Measurements from ENCODE around the gene XPC. TPM values are rescaled to one million over a fixed set of nuclear protein-coding genes. Genes with fewer than 3 reads are reported as not detected.
A peak's percentile ranks its signal among the peaks of the same experiment; 100 is the strongest.

Gene XPC
- total and polyA plus RNA-seq, 2 donors: 19.1 to 32.8 TPM

GRCh38 chr3:14221902-14222301, 43.5 kb upstream of the XPC start:
- Histone ChIP-seq H3K27me3 (ENCODE audit: control insufficient read depth in 2 of 2, insufficient read depth in 1 of 2, low read length in 1 of 2) (no peaks in the 10 kb centered on the region), H3K4me1 (ENCODE audit: control insufficient read depth in 2 of 2, insufficient read depth in 2 of 2, low read length in 2 of 2) (peaks cover 0 to under 1% of the 10 kb centered on the region in 2 donors), H3K9me3 (ENCODE audit: control insufficient read depth in 2 of 2, insufficient read depth in 1 of 2, low read length in 1 of 2) (no peaks in the 10 kb centered on the region), H3K36me3 (ENCODE audit: control insufficient read depth in 2 of 2, insufficient read depth in 2 of 2, low read length in 1 of 2) (no peaks in the 10 kb centered on the region), H3K4me3 (ENCODE audit: low read length in 2 of 2) (no peak overlapping the region), H3K27ac (ENCODE audit: low read depth in 1 of 2, low read length in 1 of 2) (no peak overlapping the region)
- WGBS: 100% methylated on average over 1 of the region's 1 CpG
- no peak for DNase-seq (ENCODE audit: low read depth in 6 of 9, low spot score in 9 of 9)

GRCh38 chr3:14220933-14221332, 42.5 kb upstream of the XPC start:
- no peak for DNase-seq (ENCODE audit: low read depth in 6 of 9, low spot score in 9 of 9)
- H3K4me1 ChIP-seq (ENCODE audit: control insufficient read depth in 2 of 2, insufficient read depth in 2 of 2, low read length in 2 of 2): peaks cover 0 to 3% of the 10 kb centered on the region in 2 donors
- no peaks in the 10 kb centered on the region for H3K36me3 ChIP-seq (ENCODE audit: control insufficient read depth in 2 of 2, insufficient read depth in 2 of 2, low read length in 1 of 2)
- no peak overlapping the region for H3K27ac ChIP-seq (ENCODE audit: low read depth in 1 of 2, low read length in 1 of 2)
- H3K9me3 ChIP-seq (ENCODE audit: control insufficient read depth in 2 of 2, insufficient read depth in 1 of 2, low read length in 1 of 2): peaks cover 0 to 4% of the 10 kb centered on the region in 2 donors
- no peak overlapping the region for H3K4me3 ChIP-seq (ENCODE audit: low read length in 2 of 2)
- WGBS: 99% methylated on average over 1 of the region's 1 CpG
- H3K27me3 ChIP-seq (ENCODE audit: control insufficient read depth in 2 of 2, insufficient read depth in 1 of 2, low read length in 1 of 2): no peaks in the 10 kb centered on the region

GRCh38 chr3:14218355-14218754, 40.0 kb upstream of the XPC start:
- H3K27ac ChIP-seq (ENCODE audit: low read depth in 1 of 2, low read length in 1 of 2): no peak overlapping the region

GRCh38 chr3:14216257-14217048, 38.1 kb upstream of the XPC start:
- H3K27ac ChIP-seq (ENCODE audit: low read depth in 1 of 2, low read length in 1 of 2): peak overlapping the region; percentile 30 to 60
- peaks cover 0 to 4% of the 10 kb centered on the region in 2 donors for H3K9me3 ChIP-seq (ENCODE audit: control insufficient read depth in 2 of 2, insufficient read depth in 1 of 2, low read length in 1 of 2)
- no peaks in the 10 kb centered on the region for H3K27me3 ChIP-seq (ENCODE audit: control insufficient read depth in 2 of 2, insufficient read depth in 1 of 2, low read length in 1 of 2)
- H3K4me3 ChIP-seq (ENCODE audit: low read length in 2 of 2): peak overlapping the region; percentile 50 to 66
- peaks cover 0 to 3% of the 10 kb centered on the region in 2 donors for H3K4me1 ChIP-seq (ENCODE audit: control insufficient read depth in 2 of 2, insufficient read depth in 2 of 2, low read length in 2 of 2)
- peak in 8 of 9 donors; percentile 19 to 76 (median 56) for DNase-seq (ENCODE audit: low read depth in 6 of 9, low spot score in 9 of 9)
- no peaks in the 10 kb centered on the region for H3K36me3 ChIP-seq (ENCODE audit: control insufficient read depth in 2 of 2, insufficient read depth in 2 of 2, low read length in 1 of 2)
- WGBS: 41% methylated on average over 22 of the region's 22 CpGs

More at GRCh38 chr3:14218355-14218754, 40.0 kb upstream of the XPC start:
- Histone ChIP-seq H3K9me3 (ENCODE audit: control insufficient read depth in 2 of 2, insufficient read depth in 1 of 2, low read length in 1 of 2) (peaks cover 0 to 4% of the 10 kb centered on the region in 2 donors), H3K4me1 (ENCODE audit: control insufficient read depth in 2 of 2, insufficient read depth in 2 of 2, low read length in 2 of 2) (peaks cover 0 to 3% of the 10 kb centered on the region in 2 donors), H3K4me3 (ENCODE audit: low read length in 2 of 2) (no peak overlapping the region), H3K36me3 (ENCODE audit: control insufficient read depth in 2 of 2, insufficient read depth in 2 of 2, low read length in 1 of 2) (no peaks in the 10 kb centered on the region), H3K27me3 (ENCODE audit: control insufficient read depth in 2 of 2, insufficient read depth in 1 of 2, low read length in 1 of 2) (no peaks in the 10 kb centered on the region)
- no peak for DNase-seq (ENCODE audit: low read depth in 6 of 9, low spot score in 9 of 9)

GRCh38 chr3:14214764-14215163, 36.4 kb upstream of the XPC start:
- Histone ChIP-seq H3K4me1 (ENCODE audit: control insufficient read depth in 2 of 2, insufficient read depth in 2 of 2, low read length in 2 of 2) (peaks cover 0 to 3% of the 10 kb centered on the region in 2 donors), H3K9me3 (ENCODE audit: control insufficient read depth in 2 of 2, insufficient read depth in 1 of 2, low read length in 1 of 2) (peaks cover 0 to 4% of the 10 kb centered on the region in 2 donors), H3K27me3 (ENCODE audit: control insufficient read depth in 2 of 2, insufficient read depth in 1 of 2, low read length in 1 of 2) (no peaks in the 10 kb centered on the region), H3K4me3 (ENCODE audit: low read length in 2 of 2) (no peak overlapping the region), H3K27ac (ENCODE audit: low read depth in 1 of 2, low read length in 1 of 2) (no peak overlapping the region), H3K36me3 (ENCODE audit: control insufficient read depth in 2 of 2, insufficient read depth in 2 of 2, low read length in 1 of 2) (no peaks in the 10 kb centered on the region)
- no peak for DNase-seq (ENCODE audit: low read depth in 6 of 9, low spot score in 9 of 9)
- 97% methylated on average over 4 of the region's 4 CpGs for WGBS

- Histone ChIP-seq H3K4me1 (ENCODE audit: control insufficient read depth in 2 of 2, insufficient read depth in 2 of 2, low read length in 2 of 2) (peaks cover 0 to 3% of the 10 kb centered on the region in 2 donors), H3K9me3 (ENCODE audit: control insufficient read depth in 2 of 2, insufficient read depth in 1 of 2, low read length in 1 of 2) (peaks cover 0 to 4% of the 10 kb centered on the region in 2 donors), H3K27ac (ENCODE audit: low read depth in 1 of 2, low read length in 1 of 2) (no peak overlapping the region), H3K27me3 (ENCODE audit: control insufficient read depth in 2 of 2, insufficient read depth in 1 of 2, low read length in 1 of 2) (no peaks in the 10 kb centered on the region), H3K4me3 (ENCODE audit: low read length in 2 of 2) (no peak overlapping the region), H3K36me3 (ENCODE audit: control insufficient read depth in 2 of 2, insufficient read depth in 2 of 2, low read length in 1 of 2) (no peaks in the 10 kb centered on the region)
- no peak for DNase-seq (ENCODE audit: low read depth in 6 of 9, low spot score in 9 of 9)
- 95% methylated on average over 7 of the region's 7 CpGs for WGBS
Observed at GRCh38 chr3:14213066-14213774, 34.8 kb upstream of the XPC start.

GRCh38 chr3:14212032-14212431, 33.6 kb upstream of the XPC start:
- Histone ChIP-seq H3K27ac (ENCODE audit: low read depth in 1 of 2, low read length in 1 of 2) (no peak overlapping the region), H3K4me3 (ENCODE audit: low read length in 2 of 2) (no peak overlapping the region), H3K27me3 (ENCODE audit: control insufficient read depth in 2 of 2, insufficient read depth in 1 of 2, low read length in 1 of 2) (no peaks in the 10 kb centered on the region), H3K4me1 (ENCODE audit: control insufficient read depth in 2 of 2, insufficient read depth in 2 of 2, low read length in 2 of 2) (peaks cover 0 to 3% of the 10 kb centered on the region in 2 donors), H3K9me3 (ENCODE audit: control insufficient read depth in 2 of 2, insufficient read depth in 1 of 2, low read length in 1 of 2) (peaks cover 0 to 4% of the 10 kb centered on the region in 2 donors), H3K36me3 (ENCODE audit: control insufficient read depth in 2 of 2, insufficient read depth in 2 of 2, low read length in 1 of 2) (no peaks in the 10 kb centered on the region)
- WGBS: 98% methylated on average over 3 of the region's 3 CpGs
- no peak for DNase-seq (ENCODE audit: low read depth in 6 of 9, low spot score in 9 of 9)

GRCh38 chr3:14211621-14212020, 33.2 kb upstream of the XPC start:
- H3K4me1 ChIP-seq (ENCODE audit: control insufficient read depth in 2 of 2, insufficient read depth in 2 of 2, low read length in 2 of 2): no peaks in the 10 kb centered on the region
- peaks cover 0 to 4% of the 10 kb centered on the region in 2 donors for H3K9me3 ChIP-seq (ENCODE audit: control insufficient read depth in 2 of 2, insufficient read depth in 1 of 2, low read length in 1 of 2)
- no peak for DNase-seq (ENCODE audit: low read depth in 6 of 9, low spot score in 9 of 9)
- no peaks in the 10 kb centered on the region for H3K36me3 ChIP-seq (ENCODE audit: control insufficient read depth in 2 of 2, insufficient read depth in 2 of 2, low read length in 1 of 2)
- 81% methylated on average over 4 of the region's 4 CpGs for WGBS
- no peak overlapping the region for H3K4me3 ChIP-seq (ENCODE audit: low read length in 2 of 2)
- no peak overlapping the region for H3K27ac ChIP-seq (ENCODE audit: low read depth in 1 of 2, low read length in 1 of 2)
- no peaks in the 10 kb centered on the region for H3K27me3 ChIP-seq (ENCODE audit: control insufficient read depth in 2 of 2, insufficient read depth in 1 of 2, low read length in 1 of 2)
